Adrenal gland (tissue), 5 donors: ENCODE measurements around the gene ARHGAP10.

Experiments used
- POLR2A ChIP-seq, 2 donors: fragments of 450-650 bp; IDR thresholded peaks; one replicate each; pipeline ENCODE4 v1.6.1; 2017; ENCODE audit warnings: antibody characterized with exemption in 2 of 2, mild to moderate bottlenecking in 2 of 2, moderate library complexity in 1 of 2
- TF ChIP-seq, protein P1 (sequence below), 6 experiments: fragments of 450-650 bp in 4 of 6; fragments of 200-600 bp in 2 of 6; sonication (generic) in 1 of 6; IDR thresholded peaks; 1 replicate in 5 of 6; 2 replicates in 1 of 6; pipeline versions ENCODE4 v1.5.1 to v1.8.0; 2016 to 2021; ENCODE audit warnings: antibody characterized with exemption in 6 of 6, mild to moderate bottlenecking in 2 of 6, moderate library complexity in 1 of 6
- donor health status: DM: no; HTN: no; CAD: no.

DNA sequence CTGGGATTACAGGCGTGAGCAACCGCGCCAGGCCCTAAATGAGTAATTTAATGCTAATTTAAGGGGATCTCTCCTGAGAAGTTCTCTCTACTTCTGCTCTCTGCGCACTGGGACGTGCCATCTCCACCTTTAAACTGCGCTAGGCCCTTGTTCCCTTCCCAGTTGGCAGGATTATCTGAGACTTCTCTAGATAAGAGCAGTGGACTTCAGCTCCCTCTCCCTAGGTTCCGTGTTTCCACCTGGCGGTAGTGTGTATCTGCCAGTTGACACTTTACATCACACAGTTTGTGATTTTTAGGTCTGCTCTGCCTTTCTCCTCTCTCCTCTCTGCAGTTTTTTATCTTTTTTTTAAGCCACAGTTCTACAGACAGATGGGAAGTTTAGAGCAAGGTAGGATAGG, 40.2 kb downstream of the ARHGAP10 start:
- no peak for TF ChIP-seq POLR2A (IDR thresholded peaks at IDR 0.05)
- TF ChIP-seq, protein P1, sequence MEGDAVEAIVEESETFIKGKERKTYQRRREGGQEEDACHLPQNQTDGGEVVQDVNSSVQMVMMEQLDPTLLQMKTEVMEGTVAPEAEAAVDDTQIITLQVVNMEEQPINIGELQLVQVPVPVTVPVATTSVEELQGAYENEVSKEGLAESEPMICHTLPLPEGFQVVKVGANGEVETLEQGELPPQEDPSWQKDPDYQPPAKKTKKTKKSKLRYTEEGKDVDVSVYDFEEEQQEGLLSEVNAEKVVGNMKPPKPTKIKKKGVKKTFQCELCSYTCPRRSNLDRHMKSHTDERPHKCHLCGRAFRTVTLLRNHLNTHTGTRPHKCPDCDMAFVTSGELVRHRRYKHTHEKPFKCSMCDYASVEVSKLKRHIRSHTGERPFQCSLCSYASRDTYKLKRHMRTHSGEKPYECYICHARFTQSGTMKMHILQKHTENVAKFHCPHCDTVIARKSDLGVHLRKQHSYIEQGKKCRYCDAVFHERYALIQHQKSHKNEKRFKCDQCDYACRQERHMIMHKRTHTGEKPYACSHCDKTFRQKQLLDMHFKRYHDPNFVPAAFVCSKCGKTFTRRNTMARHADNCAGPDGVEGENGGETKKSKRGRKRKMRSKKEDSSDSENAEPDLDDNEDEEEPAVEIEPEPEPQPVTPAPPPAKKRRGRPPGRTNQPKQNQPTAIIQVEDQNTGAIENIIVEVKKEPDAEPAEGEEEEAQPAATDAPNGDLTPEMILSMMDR (IDR thresholded peaks at IDR 0.05), result no peak
